HepG2 (cell line): ENCODE measurements around the gene MEX3C. TPM values are rescaled to one million over a fixed set of nuclear protein-coding genes. Genes with fewer than 3 reads are reported as not detected.

Experiments used
- ATAC-seq: fragments of 200-7000 bp; cut with Tn5 transposase; 3 replicates; pipeline ENCODE4 v1.9.1; 2020; ENCODE audit warnings: mild to moderate bottlenecking, moderate library complexity
- BruUV-seq: library from RNA; stranded (reverse); fragments of 400-500 nt; replicated peaks from 2 replicates; lab custom pipeline; 2021; lab: Mats Ljungman, UMichigan
- CTCF ChIA-PET: fragments of 300-600 bp; formaldehyde crosslinking; extraction: SDS; loops from one replicate; lab custom pipeline; 2021; ENCODE audit warnings: low total read pairs, inconsistent platforms, low intra/inter-chr PET ratio; lab: Yijun Ruan, JAX
- POLR2A ChIA-PET: fragments of 350-600 bp; sonication (Branson Sonifier 250); formaldehyde crosslinking; loops from one replicate; lab custom pipeline; 2020; ENCODE audit warnings: antibody characterized with exemption, inconsistent platforms; lab: Yijun Ruan, JAX
- DNase-seq: peaks from one replicate; pipeline ENCODE4 v3.0.0-alpha.2; 2015; ENCODE audit warnings: low spot score
- FAIRE-seq: peaks from 3 replicates; lab custom pipeline; 2011; peaks lifted over from hg19 to GRCh38; lab: Jason Lieb, UNC
- H2AFZ ChIP-seq: one replicate; pipeline ENCODE4 v1.6.1; 2011; ENCODE audit warnings: low read length, inconsistent platforms
- H3K27ac ChIP-seq: fragments of 300-600 bp; 3 replicates; pipeline ENCODE4 v1.8.0; 2011; ENCODE audit warnings: mixed run types, mild to moderate bottlenecking, mixed read lengths, low read length, inconsistent platforms; ENCODE audit not compliant: insufficient read depth; ENCODE audit errors: extremely low read length
- H3K27me3 ChIP-seq, 2 experiments: fragments of 200-600 bp in 1 of 2; 2 replicates in 1 of 2; 3 replicates in 1 of 2; pipeline versions ENCODE4 v1.6.0 to v1.8.0; 2011; ENCODE audit warnings: low read length in 2 of 2, mild to moderate bottlenecking in 2 of 2, moderate library complexity in 2 of 2, inconsistent platforms in 1 of 2; ENCODE audit not compliant: insufficient read depth in 2 of 2, control insufficient read depth in 1 of 2
- H3K36me3 ChIP-seq, 2 experiments: fragments of 200-600 bp in 1 of 2; replicated peaks in 1 of 2; 2 replicates in 1 of 2; 3 replicates in 1 of 2; pipeline versions ENCODE4 v1.5.1 to v1.8.0; 2011; ENCODE audit warnings: low read length in 2 of 2, inconsistent platforms in 1 of 2; ENCODE audit not compliant: insufficient read depth in 2 of 2, control insufficient read depth in 1 of 2
- H3K4me1 ChIP-seq: 2 replicates; pipeline ENCODE4 v1.5.1; 2012; ENCODE audit warnings: low read length, inconsistent platforms; ENCODE audit not compliant: insufficient read depth
- H3K4me2 ChIP-seq: 2 replicates; pipeline ENCODE4 v1.6.0; 2011; ENCODE audit warnings: low read depth, low read length, inconsistent platforms
- H3K4me3 ChIP-seq, 3 experiments: fragments of 200-600 bp in 1 of 3; sonication (generic), shearing (Covaris generic) in 1 of 3; replicated peaks in 1 of 3; 2 replicates each; pipeline ENCODE4 v1.5.1; 2011 to 2016; ENCODE audit warnings: low read length in 3 of 3, inconsistent platforms in 2 of 3, low read depth in 2 of 3, mild to moderate bottlenecking in 2 of 3, control low read depth in 1 of 3, mixed read lengths in 1 of 3; ENCODE audit not compliant: insufficient read depth in 1 of 3
- H3K79me2 ChIP-seq: one replicate; pipeline ENCODE4 v1.6.1; 2011; ENCODE audit warnings: low read length, inconsistent platforms; ENCODE audit not compliant: insufficient read depth
- H3K9ac ChIP-seq: 2 replicates; pipeline ENCODE4 v1.6.0; 2011; ENCODE audit warnings: mild to moderate bottlenecking, low read depth, low read length, inconsistent platforms; ENCODE audit not compliant: insufficient read depth
- H3K9me3 ChIP-seq: 2 replicates; pipeline ENCODE4 v1.5.1; 2012; ENCODE audit warnings: mild to moderate bottlenecking, low read length
- H4K20me1 ChIP-seq: 2 replicates; pipeline ENCODE4 v1.6.0; 2011; ENCODE audit warnings: inconsistent platforms, mild to moderate bottlenecking, low read length, moderate library complexity; ENCODE audit not compliant: insufficient read depth
- ATF5 ChIP-seq: sonication (generic); formaldehyde crosslinking; IDR thresholded peaks from 2 replicates; pipeline ENCODE4 v1.4.0; 2020; ENCODE audit warnings: mild to moderate bottlenecking, low read depth, missing genetic modification reagents
- MLXIP ChIP-seq: sonication (generic); formaldehyde crosslinking; IDR thresholded peaks from 2 replicates; pipeline ENCODE4 v1.9.0; 2021; ENCODE audit warnings: missing genetic modification reagents, borderline replicate concordance
- ZBTB33 ChIP-seq: sonication (generic); formaldehyde crosslinking; IDR thresholded peaks from 2 replicates; pipeline ENCODE4 v1.4.0; 2020; ENCODE audit warnings: missing genetic modification reagents
- ZMYM3 ChIP-seq: sonication (generic); formaldehyde crosslinking; IDR thresholded peaks from 2 replicates; pipeline ENCODE4 v1.5.1; 2020; ENCODE audit warnings: mild to moderate bottlenecking, missing genetic modification reagents
- ZNF710 ChIP-seq: sonication (generic); formaldehyde crosslinking; IDR thresholded peaks from 2 replicates; pipeline ENCODE4 v1.5.0; 2020; ENCODE audit warnings: mild to moderate bottlenecking, missing genetic modification reagents, borderline replicate concordance
- ZNF740 ChIP-seq: sonication (generic); formaldehyde crosslinking; IDR thresholded peaks from 2 replicates; pipeline ENCODE4 v1.4.0; 2020; ENCODE audit warnings: missing genetic modification reagents
- ZNF782 ChIP-seq: sonication (generic); formaldehyde crosslinking; IDR thresholded peaks from 2 replicates; pipeline ENCODE4 v1.4.0; 2020; ENCODE audit warnings: missing genetic modification reagents, mild to moderate bottlenecking, borderline replicate concordance
- WGBS: methylation state at CpG from one replicate; pipeline ENCODE4 v1.1.6; 2017; ENCODE audit warnings: low lambda C conversion rate; 5-methylcytosine and 5-hydroxymethylcytosine counted together
- in situ Hi-C: cut with HindIII; loops from 2 replicates; pipeline ENCODE4 v1.10.0; 2017; ENCODE audit warnings: low pct_unique_long_range_greater_than_20kb; ENCODE audit not compliant: extremely low pct_ligation_motif_present
- intact Hi-C: fragments of 100-400 bp; cut with micrococcal nuclease; formaldehyde crosslinking; loops from one replicate; pipeline ENCODE4 v1.10.0; 2022; ENCODE audit not compliant: unreplicated experiment
- polyA plus RNA-seq, 8 experiments: library from polyadenylated mRNA; depleted of rRNA in 3 of 8; stranded (reverse) in 7 of 8; unstranded in 1 of 8; fragments of >200 nt; fragmentation: Illumina TruSeq in 4 of 8; extraction: Trizol in 4 of 8; gene quantifications; 2 replicates each; pipeline versions ENCODE4 v1.2.1 to v1.2.3, GENCODE V29; 2011 to 2016; ENCODE audit warnings: low read depth in 4 of 8, missing spikeins in 1 of 8, mixed read lengths in 1 of 8; ENCODE audit not compliant: insufficient read depth in 1 of 8
- total RNA-seq, 5 experiments: library from RNA; depleted of rRNA; stranded (reverse); fragments of >200 nt; fragmentation: Illumina TruSeq; extraction: Trizol; gene quantifications; 2 replicates each; pipeline ENCODE4 v1.2.3, GENCODE V29; 2016; ENCODE audit warnings: low read depth in 1 of 5

Gene MEX3C
- total and polyA plus RNA-seq, 2 of the 13 experiments (the other 11 are each of a cell fraction or from before 2014, with no cell fraction given), result 34.8 to 36.4 TPM

GRCh38 chr18:51164761-51165281 lies 32.7 kb downstream of the MEX3C start:
- Histone ChIP-seq H3K27me3 (no peaks in the 10 kb centered on the region), H4K20me1 (no peaks in the 10 kb centered on the region), H3K4me2 (no peak overlapping the region), H3K9me3 (no peaks in the 10 kb centered on the region), H3K4me3 (no peak overlapping the region), H3K9ac (no peak overlapping the region), H3K36me3 (no peaks in the 10 kb centered on the region), H3K79me2 (no peaks in the 10 kb centered on the region), H2AFZ (no peak overlapping the region), H3K27ac (no peak overlapping the region), H3K4me1 (no peaks in the 10 kb centered on the region)
- intact Hi-C loops (no loop called here), in situ Hi-C loops (no loop called here)
- DNase-seq (no peak), FAIRE-seq (no peak), ATAC-seq (no peak)
- no CpG with 5 or more reads among the region's 2 CpGs for WGBS
- no TSS peak for BruUV-seq
- ChIA-PET POLR2A (no interaction called here), CTCF (no interaction called here)
- TF ChIP-seq ZNF710 (CRISPR knock-in tag) (no peak), ATF5 (CRISPR knock-in tag) (no peak), ZNF740 (CRISPR knock-in tag) (no peak), ZMYM3 (CRISPR knock-in tag) (no peak), ZBTB33 (CRISPR knock-in tag) (no peak), MLXIP (CRISPR knock-in tag) (no peak), ZNF782 (no peak)
